RWPE2 (cell line): Measurements from ENCODE around the gene MMP13.
"Not testable (repeated sequence)": the region's sequence is repeated elsewhere in the genome, so short reads cannot be mapped to it uniquely, and the experiment has no call there.

Source experiments
- ATAC-seq: fragments of 200-7000 bp; cut with Tn5 transposase; 3 replicates; pipeline ENCODE4 v1.9.1; 2021; ENCODE audit warnings: low read depth
- DNase-seq: peaks from one replicate; pipeline ENCODE4 v3.0.0-alpha.2; 2020; ENCODE audit warnings: low spot score
- H3K27ac ChIP-seq: fragments of 450-650 bp; 2 replicates; pipeline ENCODE4 v1.5.1; 2017; ENCODE audit warnings: mild to moderate bottlenecking; ENCODE audit not compliant: poor library complexity, severe bottlenecking
- H3K27me3 ChIP-seq: fragments of 250-450 bp; sonication (Bioruptor Pico); 2 replicates; pipeline ENCODE4 v1.5.1; 2021; ENCODE audit warnings: mild to moderate bottlenecking, moderate library complexity; ENCODE audit not compliant: insufficient read depth, poor library complexity, severe bottlenecking
- H3K36me3 ChIP-seq: fragments of 250-450 bp; sonication (Bioruptor Pico); 2 replicates; pipeline ENCODE4 v1.5.1; 2020; ENCODE audit warnings: low read depth, mild to moderate bottlenecking, moderate library complexity
- H3K4me1 ChIP-seq: fragments of 250-450 bp; sonication (Bioruptor Pico); 2 replicates; pipeline ENCODE4 v1.5.1; 2021; ENCODE audit warnings: mild to moderate bottlenecking, moderate library complexity; ENCODE audit not compliant: insufficient read depth, poor library complexity, severe bottlenecking
- H3K4me3 ChIP-seq: fragments of 250-450 bp; sonication (Bioruptor Pico); 2 replicates; pipeline ENCODE4 v1.5.1; 2021; ENCODE audit warnings: mild to moderate bottlenecking, moderate library complexity; ENCODE audit not compliant: severe bottlenecking
- H3K9me3 ChIP-seq: fragments of 250-450 bp; sonication (Bioruptor Pico); 2 replicates; pipeline ENCODE4 v1.5.1; 2021; ENCODE audit warnings: mild to moderate bottlenecking, moderate library complexity; ENCODE audit not compliant: severe bottlenecking
- CTCF ChIP-seq: fragments of 450-650 bp; IDR thresholded peaks from one replicate; pipeline ENCODE4 v1.5.1; 2017; ENCODE audit warnings: mild to moderate bottlenecking, moderate library complexity; ENCODE audit not compliant: poor library complexity, severe bottlenecking

The MMP13 gene

GRCh38 chr11:102914238-102915043, 41.1 kb downstream of the MMP13 start:
- ATAC-seq (peak; percentile 67), DNase-seq (no peak)

GRCh38 chr11:102912482-102912830, 43.1 kb downstream of the MMP13 start:
- Histone ChIP-seq H3K4me1 (peaks cover 20% of the 10 kb centered on the region), H3K36me3 (no peaks in the 10 kb centered on the region), H3K27me3 (no peaks in the 10 kb centered on the region), H3K27ac (peak overlapping the region; percentile 60), H3K9me3 (no peaks in the 10 kb centered on the region), H3K4me3 (no peak overlapping the region)
- ATAC-seq: peak; percentile 85
- DNase-seq: no peak
- no peak for TF ChIP-seq CTCF

More at GRCh38 chr11:102914238-102915043, 41.1 kb downstream of the MMP13 start:
- no peak overlapping the region for H3K27ac ChIP-seq
- H3K36me3 ChIP-seq: no peaks in the 10 kb centered on the region
- no peaks in the 10 kb centered on the region for H3K27me3 ChIP-seq
- no peak overlapping the region for H3K4me3 ChIP-seq
- no peaks in the 10 kb centered on the region for H3K9me3 ChIP-seq
- peaks cover 20% of the 10 kb centered on the region for H3K4me1 ChIP-seq
- TF ChIP-seq CTCF: peak; percentile 81

GRCh38 chr11:102911758-102912481, 43.6 kb downstream of the MMP13 start:
- no peak for TF ChIP-seq CTCF
- Histone ChIP-seq H3K4me1 (peaks cover 20% of the 10 kb centered on the region), H3K36me3 (no peaks in the 10 kb centered on the region), H3K27ac (peak overlapping the region; percentile 60), H3K9me3 (no peaks in the 10 kb centered on the region), H3K27me3 (no peaks in the 10 kb centered on the region), H3K4me3 (no peak overlapping the region)
- ATAC-seq (no peak), DNase-seq (no peak)

GRCh38 chr11:102905848-102906247, 49.7 kb downstream of the MMP13 start:
- not testable (repeated sequence) for H3K9me3 ChIP-seq, H3K27ac ChIP-seq, H3K4me1 ChIP-seq, DNase-seq, H3K36me3 ChIP-seq, ATAC-seq, H3K27me3 ChIP-seq, H3K4me3 ChIP-seq

GRCh38 chr11:102903895-102904294, 51.6 kb downstream of the MMP13 start:
- H3K36me3 ChIP-seq, H3K27me3 ChIP-seq, H3K4me3 ChIP-seq, ATAC-seq, H3K27ac ChIP-seq, H3K9me3 ChIP-seq, DNase-seq: not testable (repeated sequence)
- peaks cover 16% of the 10 kb centered on the region for H3K4me1 ChIP-seq

- H3K27me3 ChIP-seq: no peaks in the 10 kb centered on the region
- H3K36me3 ChIP-seq: no peaks in the 10 kb centered on the region
- ATAC-seq: peak; percentile 92
- TF ChIP-seq CTCF: no peak
- H3K4me3 ChIP-seq: no peak overlapping the region
- no peak for DNase-seq
- peak overlapping the region; percentile 13 for H3K27ac ChIP-seq
- no peaks in the 10 kb centered on the region for H3K9me3 ChIP-seq
- peaks cover 9% of the 10 kb centered on the region for H3K4me1 ChIP-seq
These were observed 55.2 kb downstream of the MMP13 start for GRCh38 chr11:102900346-102900745.
